ES-I3 (cell line): ENCODE results near the gene PTGDR2.

Source experiments
- H3K36me3 ChIP-seq: 2 replicates; pipeline ENCODE4 v1.6.1; 2013; ENCODE audit warnings: mild to moderate bottlenecking, low read length, control low read depth, moderate library complexity; ENCODE audit not compliant: insufficient read depth
- H3K4me1 ChIP-seq: 2 replicates; pipeline ENCODE4 v1.6.1; 2013; ENCODE audit warnings: mild to moderate bottlenecking, control low read depth, low read length; ENCODE audit not compliant: insufficient read depth
- H3K9ac ChIP-seq: 2 replicates; pipeline ENCODE4 v1.6.1; 2013; ENCODE audit warnings: low read depth, mild to moderate bottlenecking, low read length, moderate library complexity
- H3K9me3 ChIP-seq: 2 replicates; pipeline ENCODE4 v1.6.1; 2013; ENCODE audit warnings: mild to moderate bottlenecking, low read length, moderate library complexity; ENCODE audit not compliant: control insufficient read depth, insufficient read depth

Gene PTGDR2

DNA sequence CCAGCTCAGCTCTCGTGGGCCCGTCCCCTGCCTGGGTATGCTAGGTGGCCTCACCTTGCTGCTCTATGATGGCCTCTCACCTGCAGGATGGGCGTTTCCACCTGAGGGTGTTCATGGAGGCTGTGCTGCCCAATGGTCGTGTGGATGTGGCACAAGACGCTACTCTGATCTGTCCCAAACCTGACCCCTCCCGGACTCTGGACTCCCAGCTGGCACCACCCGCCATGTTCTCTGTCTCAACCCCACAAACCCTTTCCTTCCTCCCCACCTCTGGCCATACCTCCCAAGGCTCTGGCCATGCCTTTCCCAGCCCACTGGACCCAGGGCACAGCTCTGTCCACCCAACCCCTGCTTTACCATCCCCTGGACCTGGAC, 13.7 kb upstream of the PTGDR2 start:
- no peaks in the 10 kb centered on the region for H3K9me3 ChIP-seq
- H3K9ac ChIP-seq: no peak overlapping the region
- H3K36me3 ChIP-seq: no peaks in the 10 kb centered on the region
- H3K4me1 ChIP-seq: peaks cover 12% of the 10 kb centered on the region; the same call in 1 of the 2 replicates

DNA sequence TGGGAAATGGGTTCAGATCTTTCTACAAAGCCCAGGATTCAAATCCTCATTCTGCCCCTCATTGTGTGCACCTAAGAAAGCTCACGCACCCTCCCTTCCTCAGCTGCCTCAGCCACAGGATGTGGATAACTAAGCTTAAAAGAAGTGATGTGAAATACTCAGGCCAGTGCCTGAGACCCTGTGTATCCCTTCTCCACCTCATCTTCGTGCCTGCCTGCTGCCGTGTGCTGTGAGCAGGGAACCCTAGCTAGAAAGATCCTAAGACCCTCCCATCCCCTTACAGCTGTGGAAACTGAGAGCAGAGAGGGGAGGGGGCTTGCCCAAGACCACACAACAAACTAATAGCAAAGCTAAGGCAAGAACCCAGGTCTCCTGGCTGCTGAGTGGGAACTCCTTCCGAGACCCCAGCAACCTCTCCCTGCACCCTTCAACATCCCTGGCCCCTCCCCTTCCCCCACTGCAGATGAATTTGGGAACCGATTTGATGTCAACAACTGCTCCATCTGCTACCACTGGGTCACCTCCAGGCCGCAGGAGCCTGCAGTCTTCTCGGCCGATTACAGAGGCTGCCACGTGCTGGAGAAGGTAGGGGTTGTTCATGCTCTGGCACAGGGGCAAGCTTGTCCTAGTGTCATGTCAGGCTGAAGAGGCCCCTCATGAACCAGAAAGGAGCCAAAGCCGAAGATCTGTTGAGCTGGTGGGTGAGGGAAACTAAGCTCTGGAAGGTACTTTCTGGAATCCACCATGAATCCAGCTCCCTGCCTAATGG, 13.1 kb upstream of the PTGDR2 start:
- no peak overlapping the region for H3K9ac ChIP-seq
- H3K9me3 ChIP-seq: no peaks in the 10 kb centered on the region
- H3K4me1 ChIP-seq: peaks cover 12% of the 10 kb centered on the region; the same call in 1 of the 2 replicates
- no peaks in the 10 kb centered on the region for H3K36me3 ChIP-seq

DNA sequence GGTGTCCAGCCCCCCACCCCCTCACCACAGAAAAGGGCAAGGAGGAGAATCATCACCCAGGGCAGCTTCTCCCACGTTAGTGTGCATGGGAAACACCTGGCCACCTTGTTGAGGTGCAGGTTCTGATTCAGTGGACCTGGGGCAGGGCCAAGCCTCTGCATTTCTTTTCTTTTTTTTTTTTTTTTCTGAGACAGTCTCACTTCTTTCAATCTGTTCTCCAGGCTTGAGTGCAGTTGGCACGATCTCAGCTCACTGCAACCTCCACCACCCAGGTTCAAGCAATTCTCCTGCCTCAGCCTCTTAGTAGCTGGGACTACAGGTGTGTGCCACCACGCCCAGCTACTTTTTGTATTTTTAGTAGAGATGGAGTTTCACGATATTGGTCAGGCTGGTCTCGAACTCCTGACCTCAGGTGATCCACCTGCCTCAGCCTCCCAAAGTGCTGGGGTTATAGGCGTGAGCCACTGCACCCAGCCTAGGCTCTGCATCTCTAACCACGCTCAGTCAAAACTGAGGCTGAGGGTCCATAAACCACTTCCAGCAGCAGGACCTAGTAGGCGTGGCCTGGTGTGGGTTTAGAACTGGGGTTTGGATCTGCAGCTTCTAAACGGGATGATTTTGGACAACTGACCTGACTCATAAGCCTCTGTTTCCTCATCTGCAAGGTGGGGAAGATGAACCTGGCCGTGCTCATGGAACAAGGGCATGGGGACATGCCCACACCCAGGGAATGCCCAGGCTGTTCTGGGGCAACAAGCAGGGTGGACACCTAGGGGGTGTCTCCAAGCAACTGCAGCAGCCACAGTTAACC, 12.3 kb upstream of the PTGDR2 start:
- Histone ChIP-seq H3K9ac (no peak overlapping the region), H3K4me1 (peaks cover 7% of the 10 kb centered on the region; the same call in 1 of the 2 replicates), H3K9me3 (no peaks in the 10 kb centered on the region), H3K36me3 (no peaks in the 10 kb centered on the region)

DNA sequence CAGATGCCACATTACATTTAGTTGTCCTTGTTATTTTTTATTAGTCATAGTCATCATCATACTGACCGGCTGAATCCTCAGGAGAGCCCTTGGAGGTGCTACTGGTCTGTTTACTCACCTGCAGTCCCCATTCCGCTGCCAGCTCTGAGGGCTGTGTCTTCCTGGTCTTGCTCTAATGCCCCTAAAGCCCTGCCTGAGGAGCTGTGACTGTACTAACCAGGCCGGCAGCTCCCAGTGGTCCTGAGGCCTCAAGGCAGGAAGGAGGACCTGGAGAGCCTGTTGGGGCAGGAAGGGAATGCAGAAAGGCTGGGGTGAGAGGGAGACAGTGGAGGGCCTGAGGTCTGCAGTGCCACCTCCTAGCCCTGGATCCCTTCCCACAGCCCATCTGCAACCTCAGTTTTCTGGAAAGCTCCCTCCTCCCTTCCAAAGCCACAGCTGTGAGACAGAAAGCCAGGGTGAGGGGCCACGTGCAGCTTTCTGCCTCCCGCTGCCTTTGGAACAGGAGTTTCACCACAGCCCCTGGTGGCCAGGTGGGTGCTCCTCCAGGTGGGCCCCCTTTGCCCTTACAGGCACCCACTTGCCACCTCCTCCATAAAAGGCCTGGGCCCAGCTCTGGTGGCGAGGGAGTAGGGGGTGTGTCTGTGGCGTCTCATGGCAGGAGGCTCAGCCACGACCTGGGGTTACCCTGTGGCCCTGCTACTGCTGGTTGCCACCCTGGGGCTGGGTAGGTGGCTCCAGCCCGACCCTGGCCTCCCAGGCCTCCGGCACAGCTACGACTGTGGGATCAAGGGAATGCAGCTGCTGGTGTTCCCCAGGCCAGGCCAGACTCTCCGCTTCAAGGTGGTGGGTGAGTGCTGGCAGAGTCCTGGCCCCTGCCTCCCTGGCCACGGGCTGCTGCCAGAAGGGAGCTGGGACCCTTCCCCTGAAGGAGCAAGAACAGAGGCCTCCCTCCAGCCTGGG, 11.4 kb upstream of the PTGDR2 start, which contains the start of gene ZP1:
TSS of gene ZP1 (plus strand) at position 632 of the 960 bp plus-strand sequence. CDS start at position 652, 20 bp downstream.
- Histone ChIP-seq H3K36me3 (no peaks in the 10 kb centered on the region), H3K9me3 (no peaks in the 10 kb centered on the region), H3K4me1 (no peaks in the 10 kb centered on the region), H3K9ac (no peak within 1 kb of the TSS)

DNA sequence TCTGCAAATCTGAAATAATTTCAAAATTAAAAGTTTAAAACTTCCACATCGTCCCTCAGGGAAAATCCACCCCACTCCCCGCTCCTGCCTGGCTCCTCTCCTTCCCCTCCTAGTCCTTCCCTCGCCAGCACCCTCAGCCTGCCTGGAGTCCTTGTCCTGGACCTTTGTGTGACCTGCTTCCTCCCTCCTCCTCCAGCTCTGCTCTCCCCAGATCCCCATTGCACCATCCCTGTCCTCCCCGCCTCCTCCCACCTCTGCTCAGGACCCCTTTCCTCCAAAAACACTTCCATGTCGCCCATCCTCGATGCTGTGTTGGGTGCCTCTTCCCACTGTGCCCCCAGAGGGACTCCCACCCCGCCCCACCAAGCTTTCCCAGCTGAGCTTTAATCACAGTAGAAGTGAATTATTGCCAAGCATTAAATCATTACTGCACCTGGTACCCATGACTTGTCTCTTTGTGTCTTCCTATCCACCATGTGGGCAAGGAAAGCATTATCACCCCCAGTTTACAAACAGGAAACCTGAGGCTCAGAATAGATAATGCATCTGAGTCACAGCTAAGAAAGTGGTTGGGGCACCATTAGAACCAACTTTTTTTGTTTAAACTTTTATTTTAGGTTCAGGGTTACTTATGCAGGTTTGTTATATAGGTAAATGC, 9.2 kb upstream of the PTGDR2 start:
- Histone ChIP-seq H3K9me3 (no peaks in the 10 kb centered on the region), H3K4me1 (no peaks in the 10 kb centered on the region), H3K9ac (no peak overlapping the region), H3K36me3 (no peaks in the 10 kb centered on the region)

DNA sequence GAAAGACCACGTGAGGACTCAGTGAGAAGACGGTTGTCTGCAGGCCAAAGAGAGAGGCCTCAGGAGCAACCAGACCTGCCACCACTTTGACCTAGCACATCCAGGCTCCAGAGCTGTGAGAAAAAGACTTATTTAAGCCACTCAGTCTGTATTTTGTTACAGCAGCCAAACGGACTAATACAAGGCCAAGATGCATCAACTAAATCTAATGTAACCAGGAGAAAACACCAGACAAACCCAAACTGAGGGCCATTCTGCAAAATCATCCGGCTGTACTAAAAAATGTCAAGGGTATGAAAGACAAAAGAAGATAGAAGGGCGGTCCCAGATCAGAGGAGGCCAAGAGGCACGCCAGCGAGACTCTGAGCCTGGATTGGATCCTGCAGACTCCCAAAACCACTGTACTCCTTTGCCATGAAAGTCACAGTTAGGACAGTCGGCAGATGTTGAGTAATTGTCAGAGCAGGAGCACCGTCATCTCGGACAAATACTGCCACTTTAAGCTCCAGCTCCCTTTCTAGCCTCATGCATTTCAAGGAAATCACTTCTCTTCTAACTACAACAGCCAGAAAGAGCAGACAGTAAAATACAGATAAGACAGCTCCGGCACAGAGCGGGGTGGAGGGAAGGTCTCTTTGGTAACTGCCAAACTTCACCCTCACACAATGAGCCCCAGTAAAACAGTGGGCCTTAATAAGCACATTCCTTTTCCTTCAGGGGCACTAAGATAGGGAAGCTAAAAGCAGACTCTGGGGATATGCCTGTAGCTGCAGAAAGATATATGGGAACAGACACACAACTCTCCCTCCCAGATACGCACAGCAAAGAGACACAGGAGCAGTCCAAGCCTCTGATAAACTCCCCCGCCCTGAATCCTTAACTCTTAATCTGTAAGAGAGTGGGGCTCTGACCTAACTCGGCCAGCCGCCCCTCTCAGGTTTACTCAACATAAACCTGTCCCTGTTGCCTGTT, 8.1 kb upstream of the PTGDR2 start:
- H3K36me3 ChIP-seq: no peaks in the 10 kb centered on the region
- no peaks in the 10 kb centered on the region for H3K4me1 ChIP-seq
- no peak overlapping the region for H3K9ac ChIP-seq
- no peaks in the 10 kb centered on the region for H3K9me3 ChIP-seq

DNA sequence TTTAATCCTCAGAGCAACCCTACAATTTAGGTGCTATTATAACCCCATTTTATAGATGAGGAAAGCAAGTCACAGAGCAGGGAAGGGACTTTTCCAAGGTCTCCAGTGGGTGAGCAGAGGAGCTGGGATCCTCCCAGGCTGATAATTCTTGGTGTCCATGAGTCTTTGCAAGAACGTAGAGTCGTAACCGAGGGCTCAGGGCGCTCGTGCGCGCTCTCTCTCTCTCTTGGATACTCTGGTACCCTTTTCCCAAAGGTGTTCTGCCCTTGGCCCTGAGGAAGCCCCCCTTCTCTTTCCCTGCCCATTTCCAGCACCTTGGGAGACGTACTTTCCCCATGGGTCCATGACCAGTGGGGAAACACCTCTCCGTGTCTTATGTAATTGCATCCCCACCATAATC, 6.4 kb upstream of the PTGDR2 start:
- Histone ChIP-seq H3K9ac (no peak overlapping the region), H3K9me3 (no peaks in the 10 kb centered on the region), H3K36me3 (no peaks in the 10 kb centered on the region), H3K4me1 (no peaks in the 10 kb centered on the region)

DNA sequence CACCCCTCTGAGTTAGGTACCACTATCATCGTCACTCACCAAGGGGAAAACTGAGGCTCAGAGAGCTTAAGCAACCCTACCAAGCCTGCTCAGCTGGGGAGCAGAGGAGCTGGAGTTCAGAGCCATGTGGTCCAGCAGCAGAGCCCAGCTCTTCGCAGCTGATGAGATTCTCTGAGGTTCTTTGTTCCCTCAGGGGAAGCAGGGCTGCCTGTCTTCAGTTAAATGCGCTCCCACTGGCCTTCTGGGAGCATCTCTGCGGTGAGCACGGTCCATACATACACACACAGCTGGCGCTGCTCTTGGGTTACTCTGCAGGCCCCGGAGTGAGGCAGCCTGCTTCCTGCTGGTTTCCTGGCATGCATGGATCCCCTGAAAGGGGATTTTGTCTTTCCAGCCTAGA, 5.2 kb upstream of the PTGDR2 start:
- H3K9ac ChIP-seq: no peak overlapping the region
- no peaks in the 10 kb centered on the region for H3K4me1 ChIP-seq
- H3K9me3 ChIP-seq: no peaks in the 10 kb centered on the region
- H3K36me3 ChIP-seq: no peaks in the 10 kb centered on the region

DNA sequence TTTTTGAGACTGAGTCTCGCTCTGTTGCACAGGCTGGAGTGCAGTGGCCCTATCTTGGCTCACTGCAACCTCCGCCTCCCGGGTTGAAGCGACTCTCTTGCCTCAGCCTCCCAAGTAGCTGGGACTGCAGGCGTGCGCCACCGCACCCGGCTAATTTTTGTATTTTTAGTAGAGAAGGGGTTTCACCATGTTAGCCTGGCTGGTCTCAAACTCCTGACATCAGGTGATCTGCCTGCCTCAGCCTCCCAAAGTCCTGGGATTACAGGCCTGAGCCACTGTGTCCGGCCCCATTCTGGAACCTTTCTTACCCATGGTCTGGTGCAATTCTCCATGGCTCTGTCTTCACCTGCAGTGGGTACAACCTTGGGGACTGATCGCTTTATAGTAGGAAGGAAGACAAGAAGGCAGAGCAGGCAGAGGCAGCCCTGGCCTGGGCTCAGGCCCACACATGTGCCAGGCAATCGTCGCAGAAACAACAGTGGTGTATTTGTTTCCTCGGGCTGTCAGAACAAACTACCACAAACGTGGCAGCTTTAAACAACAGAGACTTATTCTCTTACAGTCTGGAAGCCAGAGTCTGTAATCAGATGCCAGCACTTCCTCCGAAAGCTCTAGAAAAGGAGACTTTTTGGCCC, 4.0 kb upstream of the PTGDR2 start:
- H3K36me3 ChIP-seq: no peaks in the 10 kb centered on the region
- no peaks in the 10 kb centered on the region for H3K9me3 ChIP-seq
- H3K4me1 ChIP-seq: no peaks in the 10 kb centered on the region
- no peak overlapping the region for H3K9ac ChIP-seq

DNA sequence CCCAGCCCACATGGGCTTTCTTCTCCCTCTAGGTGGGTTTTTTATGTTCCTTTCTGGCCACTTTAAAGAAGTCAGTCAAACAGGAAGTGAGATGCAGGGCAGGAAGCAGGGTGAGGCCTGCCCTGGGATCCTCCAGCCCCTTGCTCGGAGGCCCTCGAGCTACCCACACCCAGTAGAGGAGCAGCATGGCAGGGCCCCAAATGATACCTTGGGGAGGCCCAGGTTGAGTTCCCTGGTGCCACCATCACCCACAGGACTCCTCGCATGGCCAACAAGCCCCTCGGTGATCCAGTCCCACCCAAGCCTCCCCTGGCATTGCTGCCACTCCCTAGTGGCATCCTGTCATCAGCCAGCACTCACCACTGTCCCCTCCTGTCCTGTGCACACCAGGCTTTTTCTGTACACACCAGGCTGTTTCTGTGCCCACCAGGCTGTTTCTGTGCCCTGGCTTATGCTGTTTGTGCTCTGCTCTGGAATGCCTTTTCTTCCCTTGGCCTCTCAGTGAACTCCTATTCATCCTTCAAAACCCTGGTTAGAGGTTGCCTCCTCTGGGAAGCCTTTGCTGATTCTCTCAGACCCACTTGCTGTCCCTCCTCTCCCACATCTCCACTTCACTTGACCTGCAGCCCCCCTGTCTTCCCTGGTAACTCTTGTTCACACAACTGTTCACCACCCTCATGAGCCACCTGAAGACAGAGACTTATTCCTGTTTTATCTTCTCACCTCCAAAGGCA, 3.1 kb upstream of the PTGDR2 start:
- Histone ChIP-seq H3K9ac (no peak overlapping the region), H3K4me1 (no peaks in the 10 kb centered on the region)

DNA sequence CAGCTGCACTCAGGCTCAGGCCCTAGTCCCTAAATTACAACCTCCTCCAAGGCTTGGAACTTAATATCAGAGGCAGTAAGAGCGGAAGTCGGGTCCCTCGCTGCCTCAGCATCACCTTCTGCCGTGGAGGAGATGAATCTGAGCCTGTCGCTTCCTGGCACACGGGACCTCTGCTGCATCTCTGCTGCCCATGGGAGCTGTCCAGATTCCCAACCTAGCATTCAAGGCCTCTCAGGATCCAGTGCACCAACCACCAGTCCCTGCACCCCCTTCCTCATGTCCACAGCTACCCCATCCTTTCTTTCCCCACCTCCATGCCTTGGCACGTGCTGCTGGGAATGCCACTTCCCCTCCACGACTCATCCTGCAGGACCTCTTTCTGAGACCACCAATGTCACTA, 2.5 kb upstream of the PTGDR2 start:
- H3K36me3 ChIP-seq: no peaks in the 10 kb centered on the region
- no peaks in the 10 kb centered on the region for H3K9me3 ChIP-seq
- H3K4me1 ChIP-seq: no peaks in the 10 kb centered on the region
- H3K9ac ChIP-seq: no peak overlapping the region

More for the DNA sequence above, 3.1 kb upstream of the PTGDR2 start:
- Histone ChIP-seq H3K9me3 (no peaks in the 10 kb centered on the region), H3K36me3 (no peaks in the 10 kb centered on the region)
